Measurements from ENCODE around the gene PLCL1. TPM values are rescaled to one million over a fixed set of nuclear protein-coding genes. Genes with fewer than 3 reads are reported as not detected.

The PLCL1 gene
- total RNA-seq, 1 donor from 2014 or later: 2.0 TPM

GRCh38 chr2:198063242-198063641 is 258.8 kb downstream of the PLCL1 start:
- Mint-ChIP-seq H3K9me3 (no peaks in the 10 kb centered on the region), H3K27me3 (ENCODE audit: low read depth) (peaks cover 38% of the 10 kb centered on the region), H3K4me3 (no peak overlapping the region), H3K4me1 (peaks cover 8% of the 10 kb centered on the region), H3K27ac (no peak overlapping the region), H3K36me3 (no peaks in the 10 kb centered on the region)
- no peak for TF ChIP-seq CTCF (IDR thresholded peaks at IDR 0.05; ENCODE audit: unreplicated experiment)
- no peak for DNase-seq (ENCODE audit: low spot score in 2 of 2, unreplicated experiment in 2 of 2)

- no peaks in the 10 kb centered on the region for H3K36me3 Mint-ChIP-seq
- TF ChIP-seq CTCF (IDR thresholded peaks at IDR 0.05; ENCODE audit: unreplicated experiment): no peak
- H3K9me3 Mint-ChIP-seq: no peaks in the 10 kb centered on the region
- H3K27ac Mint-ChIP-seq: no peak overlapping the region
- no peak overlapping the region for H3K4me3 Mint-ChIP-seq
- H3K4me1 Mint-ChIP-seq: peaks cover 8% of the 10 kb centered on the region
- H3K27me3 Mint-ChIP-seq (ENCODE audit: low read depth): peaks cover 23% of the 10 kb centered on the region
- DNase-seq (ENCODE audit: low spot score in 2 of 2, unreplicated experiment in 2 of 2): no peak
These were observed 260.9 kb downstream of the PLCL1 start for GRCh38 chr2:198065322-198065721.

- no peak overlapping the region for H3K4me3 Mint-ChIP-seq
- H3K36me3 Mint-ChIP-seq: no peaks in the 10 kb centered on the region
- no peak for TF ChIP-seq CTCF (IDR thresholded peaks at IDR 0.05; ENCODE audit: unreplicated experiment)
- no peak overlapping the region for H3K27ac Mint-ChIP-seq
- no peaks in the 10 kb centered on the region for H3K9me3 Mint-ChIP-seq
- H3K27me3 Mint-ChIP-seq (ENCODE audit: low read depth): peaks cover 15% of the 10 kb centered on the region
- no peak for DNase-seq (ENCODE audit: low spot score in 2 of 2, unreplicated experiment in 2 of 2)
- peaks cover 8% of the 10 kb centered on the region for H3K4me1 Mint-ChIP-seq
These were observed 262.2 kb downstream of the PLCL1 start for GRCh38 chr2:198066597-198066996.

- no peak for DNase-seq (ENCODE audit: low spot score in 2 of 2, unreplicated experiment in 2 of 2)
- TF ChIP-seq CTCF (IDR thresholded peaks at IDR 0.05; ENCODE audit: unreplicated experiment): no peak
- Mint-ChIP-seq H3K36me3 (no peaks in the 10 kb centered on the region), H3K27me3 (ENCODE audit: low read depth) (peaks cover 4% of the 10 kb centered on the region), H3K9me3 (no peaks in the 10 kb centered on the region), H3K27ac (peak overlapping the region; percentile 10), H3K4me1 (peaks cover 10% of the 10 kb centered on the region), H3K4me3 (no peak overlapping the region)
These were observed 268.3 kb downstream of the PLCL1 start for GRCh38 chr2:198072655-198073054.

- no peaks in the 10 kb centered on the region for H3K36me3 Mint-ChIP-seq
- no peak overlapping the region for H3K4me3 Mint-ChIP-seq
- TF ChIP-seq CTCF (IDR thresholded peaks at IDR 0.05; ENCODE audit: unreplicated experiment): no peak
- H3K4me1 Mint-ChIP-seq: peaks cover 10% of the 10 kb centered on the region
- no peaks in the 10 kb centered on the region for H3K9me3 Mint-ChIP-seq
- H3K27ac Mint-ChIP-seq: no peak overlapping the region
- DNase-seq (ENCODE audit: low spot score in 2 of 2, unreplicated experiment in 2 of 2): no peak
- H3K27me3 Mint-ChIP-seq (ENCODE audit: low read depth): peaks cover 7% of the 10 kb centered on the region
These were observed 268.9 kb downstream of the PLCL1 start for GRCh38 chr2:198073253-198073652.

GRCh38 chr2:198077477-198077876 is 273.1 kb downstream of the PLCL1 start:
- Mint-ChIP-seq H3K9me3 (no peaks in the 10 kb centered on the region), H3K4me3 (no peak overlapping the region), H3K4me1 (peaks cover 9% of the 10 kb centered on the region), H3K27ac (no peak overlapping the region), H3K27me3 (ENCODE audit: low read depth) (peaks cover 19% of the 10 kb centered on the region), H3K36me3 (no peaks in the 10 kb centered on the region)
- no peak for TF ChIP-seq CTCF (IDR thresholded peaks at IDR 0.05; ENCODE audit: unreplicated experiment)
- DNase-seq (ENCODE audit: low spot score in 2 of 2, unreplicated experiment in 2 of 2): no peak
